ENCODE measurements around the gene ANGPTL2.

DNA sequence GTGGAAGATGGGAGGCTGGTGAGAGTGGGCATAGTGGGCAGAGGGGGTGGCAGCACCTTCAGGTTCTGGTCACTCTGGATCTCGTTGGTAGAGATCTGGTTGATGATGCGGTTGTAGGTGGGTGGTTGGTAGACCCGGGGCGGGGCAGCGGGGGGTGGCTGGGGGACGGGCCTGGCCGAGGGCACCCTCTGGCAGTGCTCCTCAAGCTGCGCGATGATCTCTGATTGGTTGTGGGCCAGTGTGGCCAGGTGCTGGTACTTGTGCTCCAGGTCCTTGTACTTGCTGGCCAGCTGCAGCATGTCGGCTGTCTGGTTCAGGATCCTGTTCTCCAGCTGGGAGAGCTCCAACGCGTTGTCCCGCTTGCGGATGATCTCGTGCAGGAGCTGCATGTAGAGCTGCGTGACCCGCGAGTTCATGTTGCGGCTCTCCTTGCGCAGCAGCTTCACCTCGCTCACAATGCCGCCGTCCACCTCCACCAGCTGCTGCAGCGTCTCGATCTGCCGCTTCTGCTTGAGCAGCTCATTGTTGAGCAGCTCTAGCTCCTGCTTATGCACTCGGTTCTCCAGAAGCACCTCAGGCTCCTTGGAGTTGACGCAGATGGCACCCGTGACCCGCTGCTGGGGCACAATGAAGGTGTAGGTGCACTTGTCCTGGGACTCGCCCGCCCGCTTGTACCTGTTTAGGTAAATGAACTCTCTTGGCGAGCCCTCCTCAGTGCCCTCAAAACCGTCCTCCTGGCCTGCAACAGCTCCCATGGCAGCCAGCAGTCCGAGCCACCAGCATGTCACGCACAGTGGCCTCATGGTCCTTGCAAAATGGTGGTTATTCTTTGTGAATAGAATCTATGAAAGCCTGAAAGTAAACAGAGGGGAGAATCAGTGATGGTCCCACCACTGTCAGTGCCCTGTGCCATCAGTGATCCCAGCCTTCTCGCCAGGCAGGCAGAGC, 14.2 kb downstream of the ANGPTL2 start:
- TF ChIP-seq, protein P1, sequence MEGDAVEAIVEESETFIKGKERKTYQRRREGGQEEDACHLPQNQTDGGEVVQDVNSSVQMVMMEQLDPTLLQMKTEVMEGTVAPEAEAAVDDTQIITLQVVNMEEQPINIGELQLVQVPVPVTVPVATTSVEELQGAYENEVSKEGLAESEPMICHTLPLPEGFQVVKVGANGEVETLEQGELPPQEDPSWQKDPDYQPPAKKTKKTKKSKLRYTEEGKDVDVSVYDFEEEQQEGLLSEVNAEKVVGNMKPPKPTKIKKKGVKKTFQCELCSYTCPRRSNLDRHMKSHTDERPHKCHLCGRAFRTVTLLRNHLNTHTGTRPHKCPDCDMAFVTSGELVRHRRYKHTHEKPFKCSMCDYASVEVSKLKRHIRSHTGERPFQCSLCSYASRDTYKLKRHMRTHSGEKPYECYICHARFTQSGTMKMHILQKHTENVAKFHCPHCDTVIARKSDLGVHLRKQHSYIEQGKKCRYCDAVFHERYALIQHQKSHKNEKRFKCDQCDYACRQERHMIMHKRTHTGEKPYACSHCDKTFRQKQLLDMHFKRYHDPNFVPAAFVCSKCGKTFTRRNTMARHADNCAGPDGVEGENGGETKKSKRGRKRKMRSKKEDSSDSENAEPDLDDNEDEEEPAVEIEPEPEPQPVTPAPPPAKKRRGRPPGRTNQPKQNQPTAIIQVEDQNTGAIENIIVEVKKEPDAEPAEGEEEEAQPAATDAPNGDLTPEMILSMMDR (IDR thresholded peaks at IDR 0.05): no peak
- TF ChIP-seq POLR2A (IDR thresholded peaks at IDR 0.05): no peak

Data from vagina (tissue), 2 donors.